ENCODE measurements around the gene PTPRJ. TPM values are rescaled to one million over a fixed set of nuclear protein-coding genes. Genes with fewer than 3 reads are reported as not detected.

Gene PTPRJ
- total RNA-seq, 3 donors from 2014 or later = 14.6 to 15.7 (median 14.7) TPM

DNA sequence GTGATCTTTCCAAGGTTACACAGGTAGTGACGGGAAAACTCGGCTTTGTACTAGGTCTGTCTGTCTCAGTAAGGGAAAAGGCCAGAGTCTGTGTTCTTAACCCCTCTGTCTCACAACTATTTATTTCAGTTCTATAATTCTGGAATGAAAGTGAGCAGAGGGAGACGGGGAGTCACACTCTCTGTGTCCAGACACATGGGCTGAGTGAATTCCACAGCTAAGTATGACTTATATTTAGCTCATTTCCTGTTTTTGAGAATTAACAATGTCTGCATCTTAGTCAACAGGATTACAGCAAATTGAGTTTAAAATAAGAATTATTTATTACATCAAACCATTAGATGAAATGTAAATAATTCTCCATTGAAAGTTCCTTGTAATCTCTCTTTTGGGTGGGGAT lies 173.8 kb downstream of the PTPRJ start:
- no peak for DNase-seq (ENCODE audit: low spot score in 2 of 2)
- TF ChIP-seq POLR2A (IDR thresholded peaks at IDR 0.05) (no peak), POLR2AphosphoS5 (IDR thresholded peaks at IDR 0.05) (no peak)
- TF ChIP-seq, protein P1, sequence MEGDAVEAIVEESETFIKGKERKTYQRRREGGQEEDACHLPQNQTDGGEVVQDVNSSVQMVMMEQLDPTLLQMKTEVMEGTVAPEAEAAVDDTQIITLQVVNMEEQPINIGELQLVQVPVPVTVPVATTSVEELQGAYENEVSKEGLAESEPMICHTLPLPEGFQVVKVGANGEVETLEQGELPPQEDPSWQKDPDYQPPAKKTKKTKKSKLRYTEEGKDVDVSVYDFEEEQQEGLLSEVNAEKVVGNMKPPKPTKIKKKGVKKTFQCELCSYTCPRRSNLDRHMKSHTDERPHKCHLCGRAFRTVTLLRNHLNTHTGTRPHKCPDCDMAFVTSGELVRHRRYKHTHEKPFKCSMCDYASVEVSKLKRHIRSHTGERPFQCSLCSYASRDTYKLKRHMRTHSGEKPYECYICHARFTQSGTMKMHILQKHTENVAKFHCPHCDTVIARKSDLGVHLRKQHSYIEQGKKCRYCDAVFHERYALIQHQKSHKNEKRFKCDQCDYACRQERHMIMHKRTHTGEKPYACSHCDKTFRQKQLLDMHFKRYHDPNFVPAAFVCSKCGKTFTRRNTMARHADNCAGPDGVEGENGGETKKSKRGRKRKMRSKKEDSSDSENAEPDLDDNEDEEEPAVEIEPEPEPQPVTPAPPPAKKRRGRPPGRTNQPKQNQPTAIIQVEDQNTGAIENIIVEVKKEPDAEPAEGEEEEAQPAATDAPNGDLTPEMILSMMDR (IDR thresholded peaks at IDR 0.05) = no peak
- H3K4me1 ChIP-seq = no peaks in the 10 kb centered on the region
- intact Hi-C loops (cut with DNase I; ENCODE audit: low total_unique reads) = no loop called here
- H3K4me3 ChIP-seq = no peak overlapping the region
- no peaks in the 10 kb centered on the region for H3K9me3 ChIP-seq
- H3K36me3 ChIP-seq = no peaks in the 10 kb centered on the region
- H3K27ac ChIP-seq = no peak overlapping the region
- no peaks in the 10 kb centered on the region for H3K27me3 ChIP-seq

DNA sequence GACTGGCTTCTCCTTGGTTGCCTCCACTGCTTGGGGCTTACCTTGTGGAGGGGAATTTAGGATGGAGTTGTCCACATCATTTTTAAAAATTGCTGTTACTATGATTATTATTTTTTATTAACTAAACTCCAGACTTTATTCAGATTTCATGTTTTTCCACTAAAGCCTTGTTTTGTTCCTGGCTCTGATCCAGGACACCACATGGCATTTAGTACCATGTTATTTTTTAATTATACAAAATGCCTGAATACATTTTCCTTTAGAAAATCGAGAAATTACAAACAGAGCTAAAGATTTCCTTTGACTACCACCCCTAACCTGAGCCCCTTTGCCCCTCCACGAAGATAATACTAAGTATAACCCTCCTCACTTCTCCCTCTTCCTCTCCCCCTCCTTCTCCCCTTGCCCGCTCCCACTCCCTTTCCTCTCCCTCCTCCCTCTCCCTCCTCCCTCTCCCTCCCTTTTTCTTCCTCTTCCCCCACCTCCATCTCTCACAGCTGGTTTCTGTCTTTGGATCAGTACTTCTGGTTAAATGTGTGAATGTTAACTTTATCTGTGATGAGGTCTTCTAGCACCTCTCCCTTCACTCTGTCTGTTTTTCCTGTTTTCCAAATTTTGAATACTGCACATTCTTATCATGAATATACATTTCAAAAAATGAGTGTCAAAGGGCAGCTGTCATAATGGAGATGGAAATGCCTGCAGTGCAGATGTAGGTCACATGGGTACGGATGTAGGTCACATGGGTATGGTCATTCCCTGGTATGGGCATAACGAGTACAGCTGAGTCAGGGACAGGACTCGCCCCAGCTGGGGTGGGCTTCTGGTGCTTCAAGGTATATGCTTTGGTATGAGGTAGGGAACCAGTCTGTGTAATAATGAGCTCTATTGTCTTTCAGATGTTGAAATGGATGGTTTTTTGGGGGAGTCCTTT lies 181.9 kb downstream of the PTPRJ start:
- intact Hi-C loops (cut with DNase I; ENCODE audit: low total_unique reads) = no loop called here
- no peak for TF ChIP-seq POLR2AphosphoS5 (IDR thresholded peaks at IDR 0.05)
- H3K4me3 ChIP-seq = no peak overlapping the region
- no peaks in the 10 kb centered on the region for H3K9me3 ChIP-seq
- H3K4me1 ChIP-seq = no peaks in the 10 kb centered on the region
- no peaks in the 10 kb centered on the region for H3K36me3 ChIP-seq
- no peaks in the 10 kb centered on the region for H3K27me3 ChIP-seq
- no peak overlapping the region for H3K27ac ChIP-seq
- DNase-seq (ENCODE audit: low spot score in 2 of 2) = no peak

DNA sequence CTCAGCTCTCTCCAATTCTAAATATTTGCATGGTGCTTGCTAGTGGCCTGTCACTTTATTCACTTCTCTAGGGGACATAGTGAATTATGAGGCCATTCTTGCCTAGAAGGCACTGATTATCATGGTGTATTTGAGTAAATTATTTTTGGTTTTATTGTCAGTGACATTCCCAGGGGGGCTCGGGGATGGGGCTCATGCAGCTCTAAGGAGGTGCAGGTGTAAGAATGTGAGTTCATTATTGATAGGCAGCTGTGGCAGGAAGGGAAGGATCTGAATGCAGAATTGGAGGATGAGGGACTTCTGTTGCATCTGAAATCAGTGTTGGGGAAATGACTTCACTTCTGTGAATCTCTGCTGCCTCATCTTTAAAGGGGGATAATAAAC lies 182.5 kb downstream of the PTPRJ start:
- Histone ChIP-seq H3K4me3 (no peak overlapping the region), H3K27ac (no peak overlapping the region), H3K36me3 (no peaks in the 10 kb centered on the region), H3K9me3 (no peaks in the 10 kb centered on the region), H3K4me1 (no peaks in the 10 kb centered on the region), H3K27me3 (no peaks in the 10 kb centered on the region)
- intact Hi-C loops (cut with DNase I; ENCODE audit: low total_unique reads) = no loop called here
- DNase-seq (ENCODE audit: low spot score in 2 of 2) = no peak
- no peak for TF ChIP-seq POLR2A (IDR thresholded peaks at IDR 0.05)
- TF ChIP-seq POLR2AphosphoS5 (IDR thresholded peaks at IDR 0.05) = no peak
- TF ChIP-seq, protein P1 (IDR thresholded peaks at IDR 0.05) = no peak

DNA sequence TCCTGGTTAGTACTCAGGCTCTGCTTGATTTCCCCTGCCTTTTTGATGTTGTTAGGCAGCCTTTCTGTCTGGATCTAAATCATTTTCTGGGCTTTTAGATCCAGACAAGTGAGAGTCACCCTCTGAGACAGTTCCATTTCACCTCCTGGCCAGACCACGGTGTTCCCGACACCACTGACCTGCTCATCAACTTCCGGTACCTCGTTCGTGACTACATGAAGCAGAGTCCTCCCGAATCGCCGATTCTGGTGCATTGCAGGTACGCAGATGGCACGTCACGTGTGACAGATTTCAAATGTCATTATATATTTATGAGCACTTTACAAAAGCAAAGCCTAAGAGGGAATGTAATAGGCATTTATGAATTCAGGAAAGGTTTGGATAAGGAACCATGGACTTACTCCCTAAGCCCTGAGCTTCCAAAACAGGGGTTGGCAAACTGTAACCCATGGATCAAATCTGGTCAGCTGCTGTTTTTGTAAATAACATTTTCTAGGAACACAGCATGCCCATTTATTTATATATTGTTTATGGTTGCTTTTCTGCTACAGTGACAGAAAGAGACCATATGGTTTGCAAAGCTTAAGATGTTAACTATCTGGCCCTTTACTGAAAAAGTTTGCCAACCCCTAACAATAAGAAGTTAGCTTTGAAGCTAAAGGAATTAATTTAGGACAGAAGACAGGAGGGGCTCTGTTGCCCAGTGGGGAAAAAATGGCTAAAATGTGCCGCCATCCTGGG lies 183.2 kb downstream of the PTPRJ start:
- TF ChIP-seq, protein P1 (IDR thresholded peaks at IDR 0.05) = no peak
- TF ChIP-seq POLR2A (IDR thresholded peaks at IDR 0.05) = no peak
- TF ChIP-seq POLR2AphosphoS5 (IDR thresholded peaks at IDR 0.05) = no peak
- no peaks in the 10 kb centered on the region for H3K4me1 ChIP-seq
- intact Hi-C loops (cut with DNase I; ENCODE audit: low total_unique reads) = no loop called here
- no peak for DNase-seq (ENCODE audit: low spot score in 2 of 2)
- H3K9me3 ChIP-seq = no peaks in the 10 kb centered on the region
- no peak overlapping the region for H3K27ac ChIP-seq
- no peak overlapping the region for H3K4me3 ChIP-seq
- no peaks in the 10 kb centered on the region for H3K27me3 ChIP-seq
- H3K36me3 ChIP-seq = no peaks in the 10 kb centered on the region

DNA sequence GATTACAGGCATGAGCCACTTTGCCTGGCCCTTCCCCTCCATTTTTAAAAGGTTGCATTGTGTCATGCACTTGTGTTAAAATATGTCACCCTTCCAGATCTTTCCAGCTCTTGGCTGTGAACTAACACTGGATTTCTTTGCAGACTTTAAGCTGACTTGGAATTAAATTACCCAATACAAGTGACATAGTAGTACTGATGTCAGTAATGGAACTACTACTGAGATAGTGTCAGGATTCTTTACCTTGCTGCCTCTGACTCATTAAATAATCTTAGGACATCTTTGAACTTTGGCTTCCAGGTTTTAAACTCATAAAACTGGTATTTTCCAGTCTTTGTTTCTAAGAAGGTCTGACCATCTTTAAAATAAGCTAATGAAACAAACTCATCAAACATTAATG lies 184.5 kb downstream of the PTPRJ start:
- H3K9me3 ChIP-seq = no peaks in the 10 kb centered on the region
- TF ChIP-seq, protein P1 (IDR thresholded peaks at IDR 0.05) = no peak
- TF ChIP-seq POLR2A (IDR thresholded peaks at IDR 0.05) (no peak), POLR2AphosphoS5 (IDR thresholded peaks at IDR 0.05) (no peak)
- intact Hi-C loops (cut with DNase I; ENCODE audit: low total_unique reads) = no loop called here
- H3K4me3 ChIP-seq = no peak overlapping the region
- no peaks in the 10 kb centered on the region for H3K27me3 ChIP-seq
- no peaks in the 10 kb centered on the region for H3K36me3 ChIP-seq
- H3K27ac ChIP-seq = no peak overlapping the region
- DNase-seq (ENCODE audit: low spot score in 2 of 2) = no peak
- H3K4me1 ChIP-seq = no peaks in the 10 kb centered on the region

Data from breast epithelium (tissue), 4 donors.